Activated T-cell treated with anti-CD3 and anti-CD28 coated beads, Interleukin-2, amount 50 U/mL, for 4 hours (primary cell): ENCODE measurements around the gene CENPV. TPM values are rescaled to one million over a fixed set of nuclear protein-coding genes. Genes with fewer than 3 reads are reported as not detected.
"Not testable (repeated sequence)": the region's sequence is repeated elsewhere in the genome, so short reads cannot be mapped to it uniquely, and the experiment has no call there.

ENCODE experiments used
- ATAC-seq, 2 donors: fragments of 200-7000 bp; cut with Tn5 transposase; one replicate each; pipeline ENCODE4 v1.10.0; 2021
- DNase-seq: peaks from one replicate; pipeline ENCODE4 v3.0.0-alpha.2; 2020
- H3K27me3 Mint-ChIP-seq: one replicate; pipeline ENCODE4 v1.8.0; 2021; ENCODE audit warnings: low read depth, mixed read lengths
- H3K36me3 Mint-ChIP-seq: one replicate; pipeline ENCODE4 v1.8.0; 2022; ENCODE audit warnings: mixed read lengths; ENCODE audit not compliant: insufficient read depth
- H3K4me1 Mint-ChIP-seq: one replicate; pipeline ENCODE4 v1.8.0; 2021; ENCODE audit warnings: low read depth, mixed read lengths
- H3K4me3 Mint-ChIP-seq: one replicate; pipeline ENCODE4 v1.8.0; 2021; ENCODE audit warnings: mild to moderate bottlenecking, moderate library complexity, mixed read lengths
- H3K9me3 Mint-ChIP-seq: one replicate; pipeline ENCODE4 v1.8.0; 2021; ENCODE audit warnings: mixed read lengths
- total RNA-seq, 3 donors: library from RNA; stranded (reverse); gene quantifications; one replicate each; pipeline ENCODE4 v1.2.1, GENCODE V29; 2021

Gene CENPV
- total RNA-seq, 3 donors from 2014 or later, result 78.4 to 122 (median 103) TPM

- Mint-ChIP-seq H3K4me3 (no peak overlapping the region), H3K36me3 (peaks cover 24% of the 10 kb centered on the region), H3K9me3 (no peaks in the 10 kb centered on the region), H3K4me1 (peaks cover 13% of the 10 kb centered on the region), H3K27me3 (no peaks in the 10 kb centered on the region)
- DNase-seq, result no peak
- no peak for ATAC-seq
Observed at GRCh38 chr17:16313139-16314090, 39.9 kb downstream of the CENPV start.

DNA sequence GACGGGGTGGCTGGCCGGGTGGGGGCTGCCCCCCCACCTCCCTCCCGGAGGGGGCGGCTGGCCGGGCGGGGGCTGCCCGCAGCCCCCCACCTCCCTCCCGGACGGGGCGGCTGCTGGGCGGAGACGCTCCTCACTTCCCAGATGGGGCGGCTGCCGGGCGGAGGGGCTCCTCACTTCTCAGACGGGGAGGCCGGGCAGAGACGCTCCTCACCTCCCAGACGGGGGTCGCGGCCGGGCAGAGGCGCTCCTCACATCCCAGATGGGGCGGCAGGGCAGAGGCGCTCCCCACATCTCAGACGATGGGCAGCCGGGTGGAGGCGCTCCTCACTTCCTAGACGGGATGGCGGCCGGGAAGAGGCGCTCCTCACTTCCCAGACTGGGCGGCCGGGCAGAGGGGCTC, 41.2 kb downstream of the CENPV start:
- Mint-ChIP-seq H3K4me1 (peaks cover 13% of the 10 kb centered on the region), H3K36me3 (peaks cover 24% of the 10 kb centered on the region)
- not testable (repeated sequence) for H3K4me3 Mint-ChIP-seq, H3K27me3 Mint-ChIP-seq, ATAC-seq, H3K9me3 Mint-ChIP-seq, DNase-seq

GRCh38 chr17:16306211-16306610, 47.1 kb downstream of the CENPV start:
- peaks cover 10% of the 10 kb centered on the region for H3K4me1 Mint-ChIP-seq
- no peaks in the 10 kb centered on the region for H3K27me3 Mint-ChIP-seq
- no peak for ATAC-seq
- peaks cover 15% of the 10 kb centered on the region for H3K36me3 Mint-ChIP-seq
- DNase-seq, result no peak
- no peak overlapping the region for H3K4me3 Mint-ChIP-seq
- no peaks in the 10 kb centered on the region for H3K9me3 Mint-ChIP-seq

GRCh38 chr17:16304830-16305229, 48.4 kb downstream of the CENPV start:
- Mint-ChIP-seq H3K4me3 (no peak overlapping the region), H3K36me3 (peaks cover 10% of the 10 kb centered on the region), H3K9me3 (no peaks in the 10 kb centered on the region), H3K4me1 (no peaks in the 10 kb centered on the region), H3K27me3 (no peaks in the 10 kb centered on the region)
- ATAC-seq (no peak), DNase-seq (no peak)

- ATAC-seq (no peak), DNase-seq (no peak)
- Mint-ChIP-seq H3K36me3 (peaks cover 10% of the 10 kb centered on the region), H3K4me3 (no peak overlapping the region), H3K9me3 (no peaks in the 10 kb centered on the region), H3K4me1 (peaks cover 9% of the 10 kb centered on the region), H3K27me3 (no peaks in the 10 kb centered on the region)
Observed at GRCh38 chr17:16302856-16303255, 50.4 kb downstream of the CENPV start.

DNA sequence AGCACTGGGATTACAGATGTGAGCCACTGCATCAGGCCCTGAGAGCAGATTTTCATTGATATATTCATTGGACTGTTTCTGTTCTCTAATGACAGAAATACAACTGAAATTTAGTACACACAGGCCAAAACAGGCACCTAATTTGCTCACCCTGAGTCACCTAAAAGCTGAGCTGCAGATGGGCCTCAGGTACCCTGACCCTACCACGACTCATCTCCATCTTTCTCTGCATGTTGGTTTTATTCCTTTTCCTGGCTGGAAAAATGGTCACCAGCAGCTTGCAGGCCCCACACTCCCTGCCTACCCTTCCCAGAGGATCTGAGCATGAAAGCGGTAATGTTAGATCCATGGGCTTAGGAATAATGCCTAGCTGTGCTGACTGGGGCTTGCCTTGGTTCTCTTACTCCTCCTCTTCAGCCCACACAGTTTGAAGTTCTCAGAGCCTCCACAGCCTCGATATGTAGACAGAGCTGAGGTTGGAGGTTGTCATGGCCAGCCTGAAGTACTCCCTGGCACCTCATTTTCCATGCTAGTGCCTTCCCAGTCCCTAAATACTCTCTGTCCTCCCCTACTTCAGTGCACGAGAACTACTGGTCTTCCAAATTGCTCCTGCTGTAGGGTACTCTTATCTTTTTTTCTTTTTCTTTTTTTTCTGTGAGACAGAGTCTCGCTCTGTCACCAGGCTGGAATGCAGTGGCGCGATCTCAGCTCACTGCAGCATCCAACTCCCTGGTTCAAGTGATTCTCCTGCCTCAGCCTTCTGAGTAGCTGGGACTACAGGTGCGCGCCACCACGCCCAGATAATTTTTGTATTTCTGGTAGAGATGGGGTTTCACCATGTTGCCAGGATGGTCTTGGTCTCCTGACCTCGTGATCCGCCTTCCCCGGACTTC, 51.1 kb downstream of the CENPV start:
- peaks cover 10% of the 10 kb centered on the region for H3K36me3 Mint-ChIP-seq
- H3K4me3 Mint-ChIP-seq, result no peak overlapping the region
- ATAC-seq (no peak), DNase-seq (no peak)
- peaks cover 15% of the 10 kb centered on the region for H3K4me1 Mint-ChIP-seq
- H3K9me3 Mint-ChIP-seq, result no peaks in the 10 kb centered on the region
- H3K27me3 Mint-ChIP-seq, result no peaks in the 10 kb centered on the region

- DNase-seq (no peak), ATAC-seq (no peak)
- Mint-ChIP-seq H3K27me3 (no peaks in the 10 kb centered on the region), H3K4me3 (no peak overlapping the region), H3K36me3 (peaks cover 9% of the 10 kb centered on the region), H3K4me1 (peaks cover 18% of the 10 kb centered on the region), H3K9me3 (no peaks in the 10 kb centered on the region)
Observed at GRCh38 chr17:16300554-16300953, 52.7 kb downstream of the CENPV start.

- H3K27me3 Mint-ChIP-seq, result no peaks in the 10 kb centered on the region
- H3K36me3 Mint-ChIP-seq, result peaks cover 9% of the 10 kb centered on the region
- no peak overlapping the region for H3K4me3 Mint-ChIP-seq
- H3K9me3 Mint-ChIP-seq, result no peaks in the 10 kb centered on the region
- no peak for ATAC-seq
- peaks cover 18% of the 10 kb centered on the region for H3K4me1 Mint-ChIP-seq
- no peak for DNase-seq
Observed at GRCh38 chr17:16298140-16298662, 55.1 kb downstream of the CENPV start.

GRCh38 chr17:16297367-16298139, 55.7 kb downstream of the CENPV start:
- no peak for DNase-seq
- Mint-ChIP-seq H3K4me3 (no peak overlapping the region), H3K4me1 (peaks cover 18% of the 10 kb centered on the region), H3K27me3 (no peaks in the 10 kb centered on the region), H3K9me3 (no peaks in the 10 kb centered on the region), H3K36me3 (peaks cover 11% of the 10 kb centered on the region)
- ATAC-seq, result no peak

DNA sequence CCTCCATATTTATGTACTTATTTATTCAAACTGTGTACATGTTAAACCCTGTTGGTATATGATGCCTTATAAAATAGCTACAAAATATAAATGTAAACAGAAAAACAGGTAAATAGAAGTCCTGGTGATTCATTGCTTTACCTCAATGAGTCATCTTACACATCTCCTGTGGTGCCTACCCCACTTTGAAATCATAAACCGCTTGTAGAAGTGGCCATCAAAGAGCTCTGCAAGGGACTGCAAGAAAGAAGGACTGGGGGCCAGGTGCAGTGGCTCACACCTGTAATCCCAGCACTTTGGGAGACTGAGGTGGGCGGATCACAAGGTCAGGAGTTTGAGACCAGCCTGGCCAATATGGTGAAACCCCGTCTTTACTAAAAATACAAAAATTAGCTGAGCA, 57.2 kb downstream of the CENPV start:
- not testable (repeated sequence) for H3K36me3 Mint-ChIP-seq, DNase-seq, H3K4me3 Mint-ChIP-seq, ATAC-seq, H3K27me3 Mint-ChIP-seq, H3K9me3 Mint-ChIP-seq
- peaks cover 18% of the 10 kb centered on the region for H3K4me1 Mint-ChIP-seq

- DNase-seq (no peak), ATAC-seq (no peak)
- no peaks in the 10 kb centered on the region for H3K27me3 Mint-ChIP-seq
- H3K4me1 Mint-ChIP-seq, result peaks cover 21% of the 10 kb centered on the region
- no peak overlapping the region for H3K4me3 Mint-ChIP-seq
- no peaks in the 10 kb centered on the region for H3K9me3 Mint-ChIP-seq
- H3K36me3 Mint-ChIP-seq, result peaks cover 7% of the 10 kb centered on the region
Observed at GRCh38 chr17:16294560-16294959, 58.7 kb downstream of the CENPV start.

DNA sequence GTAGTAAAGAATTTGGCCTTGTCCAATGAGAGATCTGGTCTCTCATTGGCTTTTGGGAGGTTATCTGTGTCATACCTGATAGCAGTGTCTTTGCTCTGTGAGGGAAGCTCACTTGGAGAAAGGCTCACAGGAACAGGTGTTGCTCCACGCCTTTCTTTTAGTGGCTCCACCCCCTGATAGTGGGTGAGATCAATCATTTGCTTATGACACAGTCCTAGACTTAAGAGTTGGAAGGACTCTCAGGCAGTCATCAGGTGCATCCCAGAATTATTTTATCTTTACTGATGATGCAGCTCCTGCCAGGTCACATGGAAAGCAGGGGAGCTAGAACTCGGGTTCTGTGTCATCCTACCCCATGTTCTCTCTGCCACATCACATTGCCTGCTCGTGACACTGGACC, 59.3 kb downstream of the CENPV start:
- no peaks in the 10 kb centered on the region for H3K27me3 Mint-ChIP-seq
- no peaks in the 10 kb centered on the region for H3K9me3 Mint-ChIP-seq
- no peak for DNase-seq
- peaks cover 26% of the 10 kb centered on the region for H3K4me1 Mint-ChIP-seq
- no peak for ATAC-seq
- H3K36me3 Mint-ChIP-seq, result peaks cover 7% of the 10 kb centered on the region
- no peak overlapping the region for H3K4me3 Mint-ChIP-seq
